SK-N-MC (cell line): Measurements from ENCODE around the gene POP7.
A peak's percentile ranks its signal among the peaks of the same experiment; 100 is the strongest.

ENCODE experiments used
- DNase-seq: peaks from one replicate; pipeline ENCODE4 v3.0.0-alpha.2; 2011; ENCODE audit warnings: low read depth, low spot score
- H3K27ac ChIP-seq: fragments of 200-600 bp; sonication (generic); 2 replicates; pipeline ENCODE4 v1.5.1; 2016; ENCODE audit warnings: mixed run types
- H3K36me3 ChIP-seq: fragments of 200-600 bp; sonication (generic); 2 replicates; pipeline ENCODE4 v1.6.1; 2017; ENCODE audit warnings: antibody characterized with exemption, low read length, mixed read lengths; ENCODE audit not compliant: insufficient read depth
- H3K4me3 ChIP-seq: fragments of 200-600 bp; sonication (generic); 2 replicates; pipeline ENCODE4 v1.5.1; 2016
- H3K9ac ChIP-seq: fragments of 200-600 bp; sonication (generic); 2 replicates; pipeline ENCODE4 v1.8.0; 2017; ENCODE audit warnings: mixed run types, mixed read lengths; ENCODE audit not compliant: insufficient read length
- H3K9me3 ChIP-seq: fragments of 200-600 bp; sonication (generic); 2 replicates; pipeline ENCODE4 v1.6.1; 2017; ENCODE audit warnings: low read depth, mild to moderate bottlenecking, antibody characterized with exemption, low read length, moderate library complexity, mixed read lengths
- EZH2 ChIP-seq: fragments of 200-600 bp; sonication (generic); IDR thresholded peaks from one replicate; pipeline ENCODE4 v1.6.1; 2017; ENCODE audit warnings: antibody characterized with exemption
- FOXP2 ChIP-seq: optimal IDR thresholded peaks from 2 replicates; pipeline ENCODE3; 2011; ENCODE audit warnings: mild to moderate bottlenecking, moderate library complexity; ENCODE audit not compliant: insufficient read depth; ENCODE audit errors: extremely low read length, control extremely low read depth
- POLR2AphosphoS5 ChIP-seq: IDR thresholded peaks from 2 replicates; pipeline ENCODE4 v1.6.1; 2012; ENCODE audit warnings: mild to moderate bottlenecking, low read depth, low read length, borderline replicate concordance

Gene POP7

DNA sequence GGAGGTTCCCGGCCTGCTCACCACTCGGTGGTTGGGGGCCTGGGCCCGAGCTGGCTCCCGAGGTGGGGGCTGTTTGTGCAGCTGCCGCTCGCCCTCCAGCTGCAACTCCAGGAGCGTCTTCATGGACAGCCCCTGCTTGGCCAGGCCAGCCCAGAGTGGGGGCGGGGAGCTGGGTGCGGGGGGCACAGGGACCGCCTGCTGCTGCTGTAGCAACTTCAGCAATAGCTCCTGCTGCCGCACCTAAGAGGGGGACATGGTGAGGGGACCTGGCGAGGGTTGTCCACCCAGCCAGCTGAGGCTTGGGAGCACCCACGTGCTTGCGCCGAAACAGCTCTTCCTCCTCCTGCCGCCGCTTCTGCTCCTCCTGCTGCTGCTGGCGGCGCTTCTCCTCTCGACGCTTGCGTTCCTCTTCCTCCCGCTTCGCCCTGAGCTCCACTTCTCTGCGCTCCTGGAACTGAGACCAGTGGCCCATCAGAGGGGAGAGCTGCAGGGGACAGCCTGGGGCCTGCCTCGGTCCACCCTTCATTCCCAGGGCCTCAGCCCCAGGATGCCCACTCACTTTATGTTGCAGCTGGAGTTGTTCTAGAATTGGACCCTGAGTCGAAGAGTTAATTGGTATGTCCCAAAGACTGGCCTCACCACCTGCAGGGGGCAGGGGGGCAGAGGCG lies 22.8 kb upstream of the POP7 start:
- TF ChIP-seq EZH2 = no peak
- no peak for TF ChIP-seq POLR2AphosphoS5
- no peak for TF ChIP-seq FOXP2
- no peak for DNase-seq
- Histone ChIP-seq H3K27ac (no peak overlapping the region), H3K9me3 (no peaks in the 10 kb centered on the region), H3K36me3 (peaks cover 84% of the 10 kb centered on the region), H3K9ac (no peak overlapping the region), H3K4me3 (no peak overlapping the region)

DNA sequence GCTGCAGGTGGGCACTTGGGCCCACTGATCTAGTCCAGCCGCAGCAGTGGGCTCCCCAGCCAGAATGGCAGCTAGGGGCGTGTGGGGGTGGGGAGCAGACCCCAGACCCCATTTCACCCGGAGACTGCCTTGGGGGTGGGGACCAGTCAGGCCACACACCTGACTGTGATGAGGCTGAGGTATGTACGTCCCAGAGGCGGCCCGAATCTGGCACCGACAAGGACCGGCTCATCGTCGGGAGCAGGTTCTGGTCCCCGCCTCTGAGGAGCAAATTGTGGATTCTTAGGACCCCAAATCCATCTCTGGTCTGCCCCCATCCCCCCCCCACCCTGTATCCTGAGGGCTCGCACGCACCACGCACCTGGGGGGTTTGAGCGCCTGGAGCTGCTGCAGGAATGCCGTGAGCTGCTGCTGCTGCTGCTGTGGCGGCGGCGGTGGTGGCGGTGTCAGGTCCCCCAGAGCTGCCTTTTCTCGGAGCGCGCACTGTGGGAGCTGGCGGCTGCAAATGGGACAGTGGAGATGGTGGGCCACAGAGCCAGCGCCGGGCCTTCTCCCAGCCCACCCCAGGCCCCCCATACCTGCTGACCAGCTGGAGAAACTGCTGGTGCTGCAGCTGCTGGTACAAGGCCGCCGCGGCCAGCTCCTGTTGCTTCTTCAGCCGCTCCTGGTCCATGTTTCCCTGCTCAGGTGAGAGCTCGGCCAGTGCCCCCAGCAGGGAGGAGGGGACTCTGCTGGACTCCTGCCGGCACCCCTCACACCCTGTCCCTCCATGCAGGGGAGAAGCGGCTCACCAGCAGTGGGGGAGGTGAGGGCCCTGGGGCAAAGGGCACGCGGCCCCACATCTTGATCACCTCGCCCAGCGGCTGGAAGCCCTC lies 22.0 kb upstream of the POP7 start:
- H3K36me3 ChIP-seq = peaks cover 87% of the 10 kb centered on the region
- H3K9me3 ChIP-seq = no peaks in the 10 kb centered on the region
- no peak for DNase-seq
- no peak overlapping the region for H3K4me3 ChIP-seq
- H3K27ac ChIP-seq = no peak overlapping the region
- TF ChIP-seq FOXP2 (no peak), EZH2 (no peak), POLR2AphosphoS5 (no peak)
- H3K9ac ChIP-seq = no peak overlapping the region

DNA sequence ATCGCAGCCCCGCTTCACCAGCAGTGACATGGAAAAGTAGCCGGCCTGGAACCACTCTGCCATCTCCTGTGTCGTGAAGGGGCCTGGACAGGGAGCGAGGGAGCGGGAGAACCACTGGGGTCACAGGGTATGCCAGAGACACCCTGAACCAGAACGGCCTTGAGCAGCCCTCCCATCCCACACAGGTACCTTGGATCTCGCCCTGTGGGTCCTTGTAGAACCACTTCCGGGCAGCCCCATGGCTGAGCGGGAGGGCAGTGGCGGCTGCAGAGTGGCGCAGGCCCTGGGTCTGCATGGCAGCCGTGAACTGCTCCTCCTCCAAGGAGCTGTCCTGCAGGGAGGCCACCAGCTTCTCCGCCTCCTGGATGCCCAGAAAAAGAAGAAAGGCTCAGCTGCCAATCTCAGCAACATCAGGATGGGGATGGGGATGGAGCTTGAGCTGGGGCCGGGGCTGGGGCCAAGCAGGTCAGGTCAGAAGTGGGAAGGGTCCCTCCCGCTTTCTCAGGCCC lies 21.3 kb upstream of the POP7 start:
- TF ChIP-seq POLR2AphosphoS5 (no peak), FOXP2 (no peak)
- Histone ChIP-seq H3K36me3 (peaks cover 89% of the 10 kb centered on the region), H3K27ac (no peak overlapping the region), H3K9ac (no peak overlapping the region), H3K9me3 (no peaks in the 10 kb centered on the region), H3K4me3 (no peak overlapping the region)
- no peak for DNase-seq

DNA sequence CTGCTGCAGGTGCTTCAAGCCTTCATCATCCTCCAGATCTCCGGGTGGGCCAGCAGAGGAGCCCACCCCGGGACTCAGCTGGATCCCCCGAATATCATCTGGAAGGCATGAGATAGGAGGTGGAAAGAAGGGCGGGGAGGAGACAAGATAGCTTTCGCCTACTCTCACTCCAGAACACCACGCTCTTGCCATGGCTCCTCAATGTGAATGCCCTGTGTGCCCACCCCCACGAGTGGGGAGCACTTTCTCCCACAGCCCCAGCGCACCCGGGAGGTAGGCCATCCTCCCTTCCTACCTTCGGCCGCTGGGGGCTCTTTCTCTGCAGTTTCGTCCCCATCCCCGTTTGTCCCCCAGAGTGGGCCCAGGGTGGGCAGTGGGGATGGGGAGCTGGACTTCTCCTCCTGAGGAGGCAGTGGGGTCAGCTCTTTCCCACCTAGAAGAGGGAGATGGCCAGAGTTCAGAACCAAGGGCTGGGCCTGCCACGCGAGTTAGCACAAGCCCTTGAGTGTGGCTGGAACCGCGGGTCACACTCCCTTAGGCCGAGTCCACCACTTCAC lies 20.8 kb upstream of the POP7 start:
- Histone ChIP-seq H3K36me3 (peaks cover 90% of the 10 kb centered on the region), H3K9me3 (no peaks in the 10 kb centered on the region), H3K9ac (no peak overlapping the region), H3K4me3 (no peak overlapping the region), H3K27ac (no peak overlapping the region)
- DNase-seq = no peak
- TF ChIP-seq EZH2 (no peak), POLR2AphosphoS5 (0 out of 2 replicates have a peak, but pooled peaks have one; percentile 12), FOXP2 (no peak)

DNA sequence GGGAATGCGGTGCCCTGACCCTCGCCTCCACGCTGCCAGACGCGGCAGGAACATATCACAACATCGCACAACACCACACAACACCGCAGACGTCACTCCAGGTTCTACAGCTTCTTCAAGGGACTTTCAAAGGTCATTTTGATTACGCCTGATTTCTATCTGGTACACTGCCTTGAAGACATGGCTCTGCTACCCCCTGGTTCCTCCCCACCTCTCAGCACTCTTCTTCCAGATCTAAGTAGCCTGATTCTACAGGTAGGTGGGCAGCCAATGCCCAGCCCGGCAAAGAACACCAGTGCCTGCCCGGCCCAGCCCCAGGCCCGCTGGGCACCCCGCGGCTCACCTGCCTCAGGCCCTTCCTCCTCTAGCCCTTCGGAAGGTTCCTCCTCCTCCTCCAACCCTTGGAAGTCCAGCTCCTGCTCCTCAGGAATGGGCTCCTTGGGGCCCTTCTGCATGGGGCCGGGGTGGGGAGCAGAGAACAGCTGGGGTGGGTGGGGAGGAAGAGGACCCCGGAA lies 20.2 kb upstream of the POP7 start:
- no peak overlapping the region for H3K27ac ChIP-seq
- H3K9me3 ChIP-seq = no peaks in the 10 kb centered on the region
- TF ChIP-seq EZH2 (no peak), POLR2AphosphoS5 (no peak), FOXP2 (no peak)
- H3K9ac ChIP-seq = no peak overlapping the region
- no peak overlapping the region for H3K4me3 ChIP-seq
- peaks cover 86% of the 10 kb centered on the region for H3K36me3 ChIP-seq
- no peak for DNase-seq

DNA sequence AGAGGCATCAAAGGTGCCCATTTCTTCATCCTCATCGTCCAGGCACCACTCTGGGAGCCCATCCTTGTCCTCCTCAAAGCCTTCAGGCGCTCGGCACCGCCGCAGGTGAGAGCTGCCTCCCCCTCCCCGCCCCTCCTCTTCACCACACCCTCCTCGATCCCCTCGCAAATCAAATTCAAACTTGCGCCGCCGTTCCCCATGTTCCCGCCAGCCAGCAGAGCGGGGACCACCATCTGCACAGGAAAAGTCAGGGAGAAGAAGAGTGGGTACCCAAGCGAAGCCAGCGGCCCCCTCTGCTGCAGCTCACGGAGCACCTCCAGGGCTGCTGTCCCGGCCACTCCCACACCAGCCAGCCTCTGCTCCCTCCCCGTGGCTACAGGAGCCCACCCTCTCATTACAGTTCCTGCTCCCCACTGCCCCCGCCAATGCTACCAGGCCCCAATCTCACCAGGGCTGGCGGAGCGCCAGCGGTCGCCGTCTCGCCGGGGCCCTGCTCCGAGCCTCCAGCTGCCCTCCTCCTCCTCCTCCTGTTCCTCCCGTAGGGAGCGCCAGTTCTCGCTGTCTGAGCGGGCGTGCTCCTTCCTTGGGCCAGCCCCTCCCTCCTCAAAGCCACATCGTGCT lies 19.6 kb upstream of the POP7 start:
- Histone ChIP-seq H3K9me3 (no peaks in the 10 kb centered on the region), H3K4me3 (no peak overlapping the region), H3K36me3 (peaks cover 82% of the 10 kb centered on the region), H3K27ac (no peak overlapping the region), H3K9ac (no peak overlapping the region)
- TF ChIP-seq FOXP2 (no peak), EZH2 (no peak), POLR2AphosphoS5 (no peak)
- no peak for DNase-seq

DNA sequence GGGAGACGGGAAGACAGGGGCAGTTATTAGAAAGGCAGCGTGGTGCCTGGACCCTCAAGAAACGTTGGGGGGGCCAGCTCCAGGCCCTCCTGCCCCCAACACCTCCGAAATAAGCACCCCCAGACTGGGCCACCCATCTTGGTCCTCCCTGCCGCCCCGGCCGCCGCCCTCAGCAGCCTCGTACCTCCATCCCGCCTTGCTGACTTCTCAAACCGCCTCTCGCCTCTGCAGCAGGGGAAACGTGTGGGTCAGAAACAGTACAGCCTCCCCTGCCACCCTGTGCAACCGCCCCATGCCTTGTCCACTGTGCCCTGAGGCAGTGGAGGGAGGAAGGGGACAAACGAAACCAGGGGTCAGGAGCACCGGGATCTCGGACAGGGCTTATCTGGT lies 19.1 kb upstream of the POP7 start:
- H3K27ac ChIP-seq = no peak overlapping the region

DNA sequence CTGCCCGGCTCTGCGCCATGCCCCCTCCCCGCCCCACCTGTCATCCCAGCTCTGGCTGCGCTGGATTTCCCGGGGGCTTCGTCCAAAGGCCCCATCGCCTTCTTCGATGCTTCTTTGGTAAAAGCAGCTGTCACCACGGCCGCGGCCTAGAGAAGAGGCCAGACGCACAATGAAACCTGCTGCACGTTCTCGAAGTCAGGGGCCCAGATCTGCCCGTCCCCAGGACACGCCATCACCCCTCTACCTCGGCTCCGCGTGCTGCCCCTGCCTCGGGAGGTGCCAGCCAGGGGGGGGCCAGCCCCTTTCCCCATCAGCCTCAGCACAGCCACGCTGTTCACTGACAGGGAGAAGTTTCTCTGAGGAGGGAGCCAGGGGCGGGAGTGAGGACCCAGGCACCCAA lies 18.7 kb upstream of the POP7 start:
- Histone ChIP-seq H3K9me3 (no peaks in the 10 kb centered on the region), H3K4me3 (no peak overlapping the region), H3K27ac (no peak overlapping the region), H3K9ac (no peak overlapping the region), H3K36me3 (peaks cover 74% of the 10 kb centered on the region)
- no peak for TF ChIP-seq FOXP2
- no peak for DNase-seq

More for the DNA sequence above, 19.1 kb upstream of the POP7 start:
- Histone ChIP-seq H3K36me3 (peaks cover 79% of the 10 kb centered on the region), H3K9me3 (no peaks in the 10 kb centered on the region), H3K4me3 (no peak overlapping the region), H3K9ac (no peak overlapping the region)
- TF ChIP-seq EZH2 = no peak
- no peak for TF ChIP-seq FOXP2
- no peak for TF ChIP-seq POLR2AphosphoS5
- DNase-seq = no peak
